Colon (tissue), 2 donors: Measurements from ENCODE around the gene RPL28.
"Not testable (repeated sequence)": the region's sequence is repeated elsewhere in the genome, so short reads cannot be mapped to it uniquely, and the experiment has no call there.

Experiments used
- FAIRE-seq: peaks from 2 replicates; lab custom pipeline; 2012; peaks lifted over from hg19 to GRCh38; lab: Jason Lieb, UNC
- donor health status: control.
- donor health status: control.

RPL28 gene

DNA sequence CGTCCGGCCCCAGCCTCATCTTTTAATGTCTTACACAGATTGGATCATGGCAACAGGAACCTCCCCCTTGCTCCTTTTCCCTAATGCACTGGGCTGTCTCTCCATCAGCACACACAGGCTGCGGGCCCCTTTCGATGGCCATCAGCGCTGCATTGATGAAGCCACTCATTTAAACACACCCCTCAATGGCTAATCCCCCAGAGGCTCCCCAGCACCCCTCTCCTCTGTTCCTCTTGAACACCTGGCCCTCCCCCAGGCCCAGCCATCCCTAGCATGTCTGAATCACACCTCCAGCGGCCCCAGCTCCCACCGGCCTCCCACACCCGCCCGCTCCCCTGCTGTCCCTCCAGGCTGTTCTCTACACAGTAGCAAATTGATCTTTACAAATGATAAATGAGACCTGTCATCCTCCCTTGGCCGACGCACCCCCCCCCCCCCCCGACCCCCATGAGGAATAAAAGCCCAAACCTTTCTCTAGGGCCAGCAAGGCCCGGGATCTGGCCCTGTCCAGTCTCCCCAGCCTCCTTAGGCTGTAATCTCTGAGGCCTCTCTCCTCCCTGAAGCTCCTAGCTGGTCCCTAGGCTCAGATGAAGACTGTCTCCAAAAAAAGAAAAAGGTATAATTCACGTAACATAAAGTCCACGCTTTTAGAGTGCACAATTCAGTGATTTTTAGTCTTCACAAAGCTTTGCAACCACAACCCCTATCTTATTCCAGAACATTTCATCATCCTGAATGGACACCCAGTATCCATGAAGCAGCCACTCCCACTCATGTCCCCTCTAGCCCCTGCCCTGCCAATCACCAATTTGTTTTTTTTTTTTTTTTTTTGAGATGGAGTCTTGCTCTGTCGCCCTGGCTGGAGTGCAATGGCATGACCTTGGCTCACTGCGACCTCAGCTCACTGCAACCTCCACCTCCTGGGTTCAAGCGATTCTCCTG, 7.4 kb downstream of the RPL28 start:
- FAIRE-seq = no peak

DNA sequence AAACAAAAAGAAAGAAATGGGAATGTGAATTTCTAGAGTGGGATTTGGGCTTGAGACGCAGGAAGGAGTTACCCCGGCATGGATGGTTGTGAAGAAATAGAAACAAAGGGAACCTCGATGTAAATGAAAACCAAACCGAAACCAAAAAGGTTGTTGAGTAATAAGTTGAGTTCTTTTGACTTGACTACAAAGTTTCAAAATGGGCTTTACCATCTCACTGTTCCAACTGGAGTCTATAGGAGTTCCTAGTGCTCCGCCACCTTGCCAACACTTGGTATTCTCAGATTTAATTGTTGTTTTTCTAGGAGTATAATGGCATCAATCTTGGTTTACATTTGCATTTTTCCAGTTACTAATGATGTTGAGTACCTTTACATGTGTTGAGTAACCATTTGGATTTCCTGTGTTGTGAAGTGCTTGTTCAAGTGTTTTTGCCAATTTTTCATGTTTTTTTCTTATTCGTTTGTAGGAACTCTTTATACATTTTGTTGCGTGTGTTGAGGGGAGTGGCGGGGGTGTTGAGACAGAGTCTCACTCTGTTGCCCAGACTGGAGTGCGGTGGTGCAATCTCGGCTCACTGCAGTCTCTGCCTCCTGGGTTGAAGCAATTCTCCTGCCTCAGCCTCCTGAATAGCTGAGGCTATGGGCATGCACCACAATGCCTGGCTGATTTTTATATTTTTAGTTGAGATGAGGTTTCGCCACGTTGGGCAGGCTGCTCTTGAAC, 12.6 kb downstream of the RPL28 start:
- FAIRE-seq = no peak

DNA sequence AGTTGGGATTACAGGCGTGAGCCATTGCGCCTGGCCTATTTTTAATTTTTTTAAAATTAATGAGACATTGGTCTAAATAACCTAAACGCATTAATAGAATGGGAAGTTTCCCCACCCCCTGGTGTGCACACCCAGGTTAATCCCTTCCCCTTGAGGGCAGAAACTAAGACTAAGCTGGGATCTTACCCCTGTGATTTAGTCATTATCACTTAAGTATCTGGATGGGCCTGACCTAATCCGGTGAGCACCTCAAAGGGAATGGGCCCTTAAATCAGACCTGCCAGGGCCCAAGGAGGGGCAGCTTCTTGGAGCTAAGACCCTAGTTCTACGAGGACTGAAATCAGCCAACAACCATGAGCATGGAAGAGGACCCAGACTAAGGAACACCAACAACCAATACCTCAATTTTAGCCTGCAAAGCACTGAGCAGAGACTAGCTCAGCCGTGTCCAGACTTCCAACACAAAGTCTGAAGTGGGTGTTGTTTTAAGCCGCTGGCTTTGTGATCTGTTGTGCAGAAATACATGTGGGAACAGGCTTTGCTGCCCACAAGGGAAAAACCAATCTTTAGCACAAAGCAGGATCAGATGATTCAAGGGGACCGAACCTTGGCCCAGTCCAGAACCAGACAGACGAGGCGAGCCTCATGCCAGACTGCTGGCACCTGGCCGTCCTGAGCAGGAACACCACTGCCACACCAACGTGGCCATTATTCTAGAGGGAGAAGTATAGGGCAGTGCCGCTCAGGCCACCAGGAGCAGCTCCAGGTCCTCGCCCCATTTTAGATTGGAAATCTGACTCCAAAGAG, 14.8 kb downstream of the RPL28 start:
- no peak for FAIRE-seq

DNA sequence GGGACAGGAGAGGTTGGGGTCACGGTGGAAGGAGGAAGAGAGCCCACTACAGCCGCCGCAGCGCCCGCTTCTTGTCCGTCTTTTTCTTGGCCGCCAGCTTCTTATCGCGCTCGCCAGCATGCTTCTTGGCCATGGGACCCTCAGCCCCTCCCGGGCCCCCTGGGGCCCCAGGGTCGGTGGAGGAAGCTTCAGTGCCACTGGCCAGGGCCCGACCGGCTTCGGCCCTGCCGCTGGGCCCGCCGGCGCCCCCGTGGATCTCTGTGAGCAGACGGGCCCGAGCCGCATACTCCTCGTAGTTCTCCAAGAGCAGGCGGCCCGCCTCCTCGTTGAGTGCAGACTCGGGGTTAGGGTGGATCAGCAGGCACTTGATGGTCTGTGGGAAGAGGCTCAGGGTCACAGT, 15.7 kb downstream of the RPL28 start:
- not testable (repeated sequence) for FAIRE-seq

DNA sequence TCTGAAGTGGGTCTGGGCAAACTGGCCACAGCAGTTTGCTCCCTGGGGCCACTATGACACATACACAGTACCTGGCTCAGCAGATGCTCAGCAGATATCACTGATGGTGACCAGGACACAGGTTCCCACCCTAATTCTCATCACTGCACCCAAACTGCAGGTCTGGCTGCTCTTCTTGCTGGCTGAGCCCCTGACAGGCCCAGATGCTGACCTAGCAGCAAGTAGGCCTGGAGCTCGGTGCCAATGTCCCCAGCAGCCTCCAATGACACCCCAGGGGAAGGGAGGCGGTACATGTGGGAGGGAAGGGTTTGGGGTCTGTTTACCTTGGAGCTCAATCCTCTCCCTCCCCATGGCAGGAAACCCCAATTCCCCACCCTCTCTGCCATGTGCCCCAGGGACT, 16.8 kb downstream of the RPL28 start:
- FAIRE-seq = no peak

DNA sequence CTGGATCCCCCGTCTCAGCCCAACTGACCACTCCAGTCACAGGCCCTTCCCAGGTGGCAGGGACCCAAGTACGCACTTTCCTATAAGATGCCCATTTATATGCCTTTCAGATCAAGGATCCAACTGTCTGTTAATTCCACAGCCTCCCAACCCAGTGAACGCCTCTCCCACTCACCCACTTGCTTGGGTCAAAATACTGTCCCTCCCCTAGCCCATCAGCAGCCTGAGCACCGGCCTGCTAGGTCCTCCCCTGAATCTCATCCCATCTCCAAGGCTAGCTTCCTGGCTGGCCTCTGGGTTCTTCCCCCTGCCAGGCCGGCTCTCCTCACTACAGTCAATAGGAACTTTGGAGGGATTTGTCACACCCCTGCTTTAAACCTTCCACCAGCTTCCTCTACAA, 19.9 kb downstream of the RPL28 start:
- FAIRE-seq = no peak

DNA sequence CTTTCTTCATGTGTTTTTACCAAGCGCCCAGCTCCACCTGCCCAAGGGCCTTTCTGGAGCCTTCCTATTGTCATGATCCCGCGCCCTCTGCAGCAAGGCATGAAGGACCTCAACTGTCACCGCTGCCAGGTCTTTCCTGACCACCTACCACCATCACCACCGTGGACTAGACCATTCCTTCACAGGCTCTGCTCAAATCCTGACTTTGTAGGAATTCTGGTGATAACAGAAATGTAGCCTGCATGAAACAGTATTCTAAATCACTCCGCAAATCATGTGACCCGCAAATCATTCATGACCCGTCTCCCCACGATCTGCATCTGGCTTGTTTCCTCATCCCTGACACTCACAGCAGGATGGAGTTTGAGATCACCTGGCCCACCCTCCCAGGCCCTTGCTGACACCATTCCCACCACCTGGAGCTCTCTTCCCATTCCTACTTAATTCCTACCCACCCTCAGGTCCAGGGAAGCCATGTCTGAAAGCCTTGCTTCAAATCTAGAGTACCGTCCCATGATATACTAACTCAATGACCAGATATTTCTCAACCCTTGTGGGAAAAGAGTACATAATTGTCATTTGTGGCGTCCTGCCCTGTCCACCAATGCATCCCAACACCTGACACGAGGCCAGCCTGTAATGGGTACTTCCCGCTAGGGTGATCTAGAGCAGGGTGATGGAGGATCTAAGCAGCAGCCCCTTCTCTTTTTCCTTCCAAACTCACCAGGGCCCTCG, 20.5 kb downstream of the RPL28 start:
- no peak for FAIRE-seq

DNA sequence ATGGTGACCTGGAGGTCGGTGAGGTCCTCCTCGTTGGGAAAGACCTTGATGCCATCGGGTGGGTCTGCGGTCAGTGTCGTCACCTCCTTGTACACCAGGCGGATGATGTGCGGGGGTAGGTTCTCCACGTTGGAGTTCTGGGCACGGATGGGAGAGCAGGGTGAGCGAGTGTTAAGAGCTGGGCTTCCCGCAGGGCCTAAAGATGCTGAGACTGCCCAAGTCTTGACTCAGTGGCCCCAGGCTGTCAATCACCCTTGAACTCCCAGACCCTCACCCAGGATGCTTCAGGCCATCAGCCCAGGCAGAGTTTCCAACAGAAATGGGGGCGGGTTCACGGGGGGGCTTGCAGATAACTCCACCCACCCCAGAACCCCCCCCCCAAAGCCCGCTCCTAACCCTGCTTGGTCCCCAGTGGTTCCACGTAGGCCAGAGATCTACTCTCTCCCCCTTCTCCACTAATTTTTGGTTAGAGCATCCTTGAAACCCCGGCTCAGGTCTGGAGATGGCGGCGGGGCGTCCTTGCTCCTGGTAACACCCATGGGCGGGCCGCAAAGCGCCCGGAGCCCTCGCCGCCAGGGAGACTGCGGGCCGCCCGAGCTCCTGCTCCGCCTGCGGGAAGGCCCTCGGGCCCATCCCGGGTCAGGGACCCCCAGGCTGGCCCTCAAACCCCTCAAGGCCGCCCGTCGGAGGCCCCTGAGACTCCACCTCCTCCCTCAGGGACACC, 21.3 kb downstream of the RPL28 start:
- FAIRE-seq = no peak

DNA sequence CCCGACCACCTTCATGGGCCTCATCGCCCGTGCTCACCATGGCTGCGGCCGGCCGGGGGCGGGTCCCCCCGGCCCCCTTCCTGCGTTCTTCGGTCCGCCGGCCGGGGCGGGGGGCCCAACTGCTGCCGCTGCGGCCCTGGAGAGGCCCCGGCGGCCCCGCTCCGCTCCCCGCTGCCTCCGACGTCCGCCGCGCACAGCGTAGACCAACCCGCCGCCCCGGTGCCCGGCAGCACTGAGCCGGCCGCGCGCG, 21.7 kb downstream of the RPL28 start, which contains the start of gene UBE2S:
Gene UBE2S (minus strand): TSS at position 239 of the 250 bp plus-strand sequence. CDS start 199 bp downstream, at position 40.
- FAIRE-seq = not testable (repeated sequence)

DNA sequence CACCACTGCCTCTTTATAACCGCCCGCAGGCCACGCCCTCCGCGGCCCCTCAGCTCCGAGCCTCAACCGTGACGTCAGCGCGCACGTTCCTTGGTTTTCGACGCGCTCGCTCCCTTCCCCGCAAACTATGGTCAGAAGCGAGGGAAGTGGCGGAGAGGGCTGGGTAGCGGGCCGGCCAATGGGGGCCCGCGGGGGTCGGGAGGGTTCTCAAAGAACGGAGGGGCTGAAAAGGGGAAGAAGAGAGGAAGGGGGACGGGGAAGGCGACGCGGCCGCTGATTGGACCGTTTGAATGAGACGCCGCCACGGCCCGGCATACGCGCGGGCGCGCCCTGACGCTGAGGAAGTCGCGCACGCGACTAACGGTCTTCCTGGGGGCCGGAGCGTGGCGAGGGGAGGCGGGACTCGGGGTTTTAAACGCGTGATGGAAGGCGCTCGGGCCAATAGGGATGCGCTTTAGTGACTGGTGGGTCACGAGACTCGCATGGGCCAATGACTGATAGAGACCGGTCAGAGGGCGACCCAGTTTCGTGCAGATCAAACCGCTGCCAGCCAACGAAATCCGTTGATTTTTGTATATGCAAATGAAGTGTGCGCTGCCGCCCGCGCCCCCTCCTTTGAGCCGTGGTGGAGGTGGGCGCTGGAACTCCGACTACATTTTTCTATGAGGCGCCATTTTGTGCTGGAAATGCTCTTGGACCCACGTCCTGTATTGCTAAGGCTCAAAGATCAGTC, 22.2 kb downstream of the RPL28 start:
- peak; percentile 5 for FAIRE-seq

DNA sequence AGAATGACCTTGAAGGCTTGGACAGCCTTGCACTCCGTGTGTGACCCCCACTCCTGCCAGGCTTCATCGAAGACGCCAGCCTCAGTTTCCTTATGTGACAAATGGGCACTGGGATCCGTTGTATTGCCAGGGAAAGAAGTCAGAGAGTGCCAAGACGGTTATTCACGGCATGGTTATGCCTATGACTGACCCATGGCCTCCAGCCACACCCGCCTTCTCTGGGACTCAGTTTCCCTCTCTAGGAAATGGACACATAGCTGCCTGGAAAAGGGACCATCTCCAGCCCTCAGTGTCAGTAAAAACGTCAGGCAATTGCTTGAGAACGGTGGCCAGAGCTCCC, 22.8 kb downstream of the RPL28 start:
- no peak for FAIRE-seq

DNA sequence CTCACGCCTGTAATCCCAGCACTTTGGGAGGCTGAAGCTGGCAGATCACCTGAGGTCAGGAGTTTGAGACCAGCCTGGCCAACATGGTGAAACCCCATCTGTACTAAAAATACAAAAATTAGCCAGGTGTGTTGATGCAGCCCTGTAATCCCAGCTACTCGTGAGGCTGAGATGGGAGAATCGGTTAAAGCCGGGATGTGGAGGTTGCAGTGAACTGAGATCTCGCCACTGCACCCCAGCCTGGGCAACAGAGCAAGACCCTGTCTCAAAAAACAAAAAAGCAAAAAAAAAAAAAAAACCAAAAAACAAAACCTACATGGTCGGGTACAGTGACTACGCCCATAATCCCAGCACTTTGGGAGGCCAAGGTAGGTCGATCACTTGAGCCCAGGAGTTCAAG, 23.4 kb downstream of the RPL28 start:
- not testable (repeated sequence) for FAIRE-seq

DNA sequence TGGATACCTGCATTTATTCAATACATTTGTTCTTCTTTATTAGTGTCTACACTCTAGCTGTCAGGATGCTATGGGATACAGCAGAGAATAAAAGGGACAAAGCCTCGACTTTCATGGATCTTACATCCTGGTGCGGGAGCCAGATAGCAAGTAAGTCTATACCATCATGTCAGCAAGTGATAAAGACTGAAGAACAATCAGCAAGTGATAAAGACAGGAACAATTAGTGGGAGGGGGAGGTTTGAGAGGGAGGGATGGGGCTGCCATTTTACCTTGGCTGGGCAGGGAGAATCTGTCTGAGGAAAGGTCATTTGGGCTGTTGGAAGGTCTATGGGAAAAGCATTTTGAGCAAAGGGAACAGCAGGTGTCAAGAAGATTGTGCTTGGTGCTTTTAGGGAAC, 24.4 kb downstream of the RPL28 start:
- no peak for FAIRE-seq

DNA sequence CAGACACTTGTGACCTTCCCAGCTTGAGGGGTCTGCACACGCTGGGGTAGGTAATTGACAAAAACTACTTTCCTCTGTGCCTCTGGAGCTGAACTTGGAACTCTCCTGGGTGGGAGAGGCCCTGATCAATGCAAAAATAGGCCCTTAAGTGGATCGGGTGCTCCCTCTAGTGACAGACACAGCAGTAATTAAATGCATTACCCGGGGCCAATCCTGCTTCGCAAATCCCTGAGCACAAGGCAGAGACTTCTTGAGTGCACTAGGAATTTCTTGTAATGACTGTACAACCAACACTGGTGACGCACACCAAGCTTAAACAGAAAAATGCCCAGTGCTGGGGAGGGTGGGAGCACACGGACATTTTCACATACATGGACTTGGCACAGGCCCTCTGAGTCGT, 32.5 kb downstream of the RPL28 start:
- no peak for FAIRE-seq

DNA sequence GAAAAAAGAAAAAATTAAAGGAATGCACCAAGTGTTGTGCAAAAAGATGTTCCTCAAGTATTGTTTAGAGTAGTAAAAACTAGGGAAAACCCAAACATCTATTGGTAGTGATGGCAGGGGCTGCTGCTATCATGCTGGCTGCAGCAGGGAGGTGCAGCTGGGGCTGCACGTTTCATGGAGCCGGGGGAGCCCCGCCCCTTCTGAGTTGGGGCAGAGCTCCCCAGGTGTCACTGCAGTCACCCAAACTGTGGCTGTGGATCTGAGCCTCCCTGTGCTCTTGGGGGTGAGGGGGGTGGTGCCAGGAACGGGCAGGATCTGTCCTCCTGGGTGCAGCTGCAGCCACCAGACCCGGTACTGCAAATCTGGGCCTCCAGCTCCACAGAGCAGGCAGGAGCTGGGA, 33.4 kb downstream of the RPL28 start:
- no peak for FAIRE-seq

DNA sequence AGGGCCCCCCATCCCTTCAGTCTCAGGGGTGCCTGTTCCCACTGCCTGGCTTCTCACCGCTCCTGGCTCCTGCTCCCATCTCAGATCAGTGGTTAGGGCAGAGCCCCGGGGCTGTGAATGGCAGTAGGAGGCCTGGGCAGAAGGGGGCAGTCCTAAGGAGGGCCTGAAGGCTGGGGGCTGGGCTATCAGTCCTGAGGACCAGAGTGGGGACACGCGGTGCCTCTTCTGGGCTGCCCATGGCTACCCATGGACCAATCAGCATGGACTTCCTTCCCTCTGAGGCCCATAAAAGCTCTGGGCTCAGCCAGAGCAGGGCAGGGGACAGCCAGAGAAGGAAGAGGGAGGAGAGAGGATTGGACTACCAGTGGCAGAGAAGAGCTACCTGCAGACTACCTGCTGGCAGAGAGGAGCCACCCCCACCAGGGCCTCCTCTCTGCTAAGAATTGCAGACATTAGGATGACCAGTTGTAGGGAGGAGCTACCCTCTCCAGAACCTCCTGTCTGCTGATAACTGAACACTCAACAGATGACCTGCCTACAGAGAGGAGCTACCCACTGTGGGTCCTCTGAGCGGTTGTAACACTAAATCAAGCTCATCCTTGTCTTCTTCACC, 34.0 kb downstream of the RPL28 start:
- no peak for FAIRE-seq

DNA sequence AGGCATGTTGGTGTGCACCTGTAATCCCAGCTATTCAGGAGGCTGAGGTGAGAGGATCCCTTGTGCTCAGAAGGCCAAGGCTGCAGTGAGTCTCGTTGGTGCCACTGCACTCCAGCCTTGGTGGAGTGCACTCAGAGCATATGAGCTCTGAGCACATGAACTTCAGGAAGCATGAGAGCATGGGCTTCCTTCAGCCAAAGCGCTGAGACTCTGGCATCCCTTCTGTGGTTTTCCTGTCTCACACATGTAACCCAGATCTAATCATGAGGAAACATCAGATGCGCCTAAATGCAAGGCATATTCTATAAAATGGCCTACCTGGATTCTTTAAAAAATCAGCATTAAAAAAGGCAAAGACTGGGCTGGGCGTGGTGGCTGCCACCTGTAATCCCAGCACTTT, 35.5 kb downstream of the RPL28 start:
- not testable (repeated sequence) for FAIRE-seq

DNA sequence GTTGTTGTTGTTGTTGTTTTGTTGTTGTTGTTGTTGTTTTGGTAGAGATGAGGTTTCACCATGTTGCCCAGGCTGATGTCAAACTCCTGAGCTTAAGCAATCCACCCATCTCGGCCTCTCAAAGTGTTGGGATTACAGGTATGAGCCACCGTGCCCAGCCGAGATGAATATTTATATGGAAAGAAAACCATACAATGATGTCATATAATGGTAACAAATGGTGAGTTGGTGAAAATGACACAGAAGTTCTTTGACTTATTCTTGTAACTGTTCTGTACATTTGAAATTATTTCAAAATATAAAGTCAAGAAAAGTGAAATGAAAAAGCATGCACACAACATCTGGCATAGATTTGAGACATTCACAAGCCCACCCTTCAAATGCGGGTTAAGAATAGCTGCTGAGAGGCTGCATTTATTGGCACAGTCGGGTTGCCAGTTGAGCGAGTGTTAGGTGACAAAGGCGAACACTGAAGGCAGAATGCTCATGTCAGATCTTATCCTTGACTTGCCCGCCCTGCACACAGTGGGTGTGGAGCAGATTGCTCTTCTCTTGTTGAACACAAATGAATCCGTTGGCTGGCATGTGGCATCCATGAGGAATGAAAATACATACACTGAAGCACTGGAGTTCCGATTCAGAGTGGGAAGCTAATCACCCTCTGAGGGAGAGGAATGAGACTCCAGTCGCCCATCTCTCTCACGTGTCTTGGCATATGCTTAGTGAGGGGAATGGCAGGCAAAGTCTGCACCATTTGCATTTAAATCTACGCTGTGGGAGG, 37.7 kb downstream of the RPL28 start:
- no peak for FAIRE-seq

DNA sequence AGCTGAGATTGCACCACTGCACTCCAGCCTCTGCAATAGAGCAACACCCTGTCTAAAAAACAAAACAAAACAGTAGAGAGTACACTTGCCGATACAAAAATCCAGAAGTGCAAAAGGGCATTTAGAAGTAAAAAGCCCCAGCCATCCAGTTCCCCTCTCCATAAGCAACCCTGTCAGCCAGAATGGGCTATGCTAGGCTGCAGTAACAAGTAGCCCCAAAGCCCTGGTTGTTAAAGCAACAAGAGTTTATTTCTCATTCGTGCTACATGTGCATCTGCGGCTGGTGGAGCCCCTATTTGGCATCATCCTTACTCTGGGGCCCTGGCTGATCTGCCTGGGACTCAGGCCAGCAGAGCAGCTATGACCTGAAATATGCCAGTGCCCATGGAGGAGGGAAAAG, 38.8 kb downstream of the RPL28 start:
- no peak for FAIRE-seq

DNA sequence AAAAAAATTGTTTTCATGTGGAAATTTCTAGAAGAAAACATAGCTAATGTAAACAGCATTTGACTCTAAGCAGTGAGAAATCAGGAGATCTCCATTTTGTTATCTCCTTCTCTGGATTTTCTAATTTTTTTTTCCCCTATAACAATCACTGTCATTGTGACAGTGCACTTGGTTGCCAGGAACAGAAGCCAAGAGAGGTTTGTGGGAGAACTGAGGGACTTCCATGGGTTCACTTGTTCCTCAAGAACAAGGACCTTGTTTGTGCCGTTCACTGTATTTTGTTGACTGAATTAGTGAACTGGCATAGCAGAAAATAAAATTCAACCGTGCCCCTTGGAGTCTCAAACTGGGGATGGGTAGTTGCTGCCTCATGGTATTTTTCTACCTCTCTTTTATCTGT, 40.3 kb downstream of the RPL28 start:
- no peak for FAIRE-seq
